Measurements from ENCODE around the gene TAS1R2. TPM values are rescaled to one million over a fixed set of nuclear protein-coding genes. Genes with fewer than 3 reads are reported as not detected.

TAS1R2 gene
- total RNA-seq, 1 experiment from 2014 or later, result not detected

GRCh38 chr1:18819203-18819602 is 40.3 kb downstream of the TAS1R2 start:
- no peak overlapping the region for H2AK5ac ChIP-seq (ENCODE audit: insufficient read length, low read length)
- Mint-ChIP-seq H3K4me1 (peaks cover 15 to 38% of the 10 kb centered on the region in 2 experiments), H3K36me3 (ENCODE audit: insufficient read depth in 1 of 3, low read depth in 3 of 3) (no peaks in the 10 kb centered on the region; a peak in 1 of 7 replicates), H3K4me3 (no peak overlapping the region), H3K27ac (no peak overlapping the region), H3K9me3 (no peaks in the 10 kb centered on the region; a peak in 1 of 5 replicates), H3K27me3 (ENCODE audit: low read depth) (peaks cover 49% of the 10 kb centered on the region)
- no peak overlapping the region for H3K14ac ChIP-seq (ENCODE audit: insufficient read depth, low read length)
- no peak overlapping the region for H4K8ac ChIP-seq (replicated peaks; ENCODE audit: insufficient read length, low read depth, low read length)
- H3K18ac ChIP-seq (ENCODE audit: insufficient read length, low read depth, low read length), result no peak overlapping the region
- WGBS (ENCODE audit: extremely low coverage, insufficient read length, low lambda C conversion rate), result no CpG with 5 or more reads among the region's 12 CpGs
- no peaks in the 10 kb centered on the region; the same call in 1 of the 2 replicates for H3K27me3 ChIP-seq (ENCODE audit: insufficient read depth, low read length)
- no peak overlapping the region for H2BK15ac ChIP-seq (ENCODE audit: low read depth, low read length)
- H2BK12ac ChIP-seq (ENCODE audit: insufficient read length, low read depth, low read length), result no peak overlapping the region
- no peaks in the 10 kb centered on the region for H3K23me2 ChIP-seq (ENCODE audit: insufficient read length, low read depth, low read length, poor library complexity, severe bottlenecking)
- no peaks in the 10 kb centered on the region for H3K9me3 ChIP-seq (ENCODE audit: control insufficient read depth, low read depth, low read length)
- no peak overlapping the region for H3K4ac ChIP-seq (ENCODE audit: low read depth, low read length)
- H3K79me2 ChIP-seq (ENCODE audit: insufficient read depth, low read length), result no peaks in the 10 kb centered on the region
- no peak overlapping the region for H3K9ac ChIP-seq (ENCODE audit: extremely low read depth, insufficient read length, low read length)
- no peak overlapping the region for H3K23ac ChIP-seq (ENCODE audit: insufficient read length, low read depth, low read length)
- H4K5ac ChIP-seq (ENCODE audit: insufficient read length, low read depth, low read length), result no peak overlapping the region
- no peak overlapping the region for H3T11ph ChIP-seq (ENCODE audit: low read length)
- no peak overlapping the region for H2AFZ ChIP-seq (ENCODE audit: low read length)
- no peak overlapping the region for H3K27ac ChIP-seq (ENCODE audit: insufficient read length, low read depth, low read length)
- no peak overlapping the region for H3K4me2 ChIP-seq (ENCODE audit: insufficient read depth, insufficient read length, low read length)
- no peak overlapping the region for H4K91ac ChIP-seq (ENCODE audit: insufficient read length, low read depth, low read length)
- no peaks in the 10 kb centered on the region for H3K4me1 ChIP-seq (ENCODE audit: insufficient read depth, low read length)
- H2BK20ac ChIP-seq (ENCODE audit: low read depth, low read length, poor library complexity, severe bottlenecking), result no peak overlapping the region
- no peak overlapping the region for H2BK120ac ChIP-seq (ENCODE audit: low read depth, low read length, poor library complexity, severe bottlenecking)
- TF ChIP-seq CTCF (conservative IDR thresholded peaks at IDR 0.05), result no peak
- no peak overlapping the region for H2BK5ac ChIP-seq (ENCODE audit: insufficient read length, low read length)
- no peak overlapping the region for H3K56ac ChIP-seq (ENCODE audit: insufficient read length, low read depth, low read length)
- no peaks in the 10 kb centered on the region for H3K79me1 ChIP-seq (ENCODE audit: insufficient read depth, low read depth, low read length, poor library complexity, severe bottlenecking)
- peak; percentile 34 for DNase-seq
- no peaks in the 10 kb centered on the region for H4K20me1 ChIP-seq (ENCODE audit: control insufficient read depth, insufficient read depth, insufficient read length)

All from H9 (cell line).